ENCODE results near the gene PI4KA.

Gene PI4KA

GRCh38 chr22:20814221-20814808 lies 44.3 kb downstream of the PI4KA start:
- no peak for DNase-seq

- DNase-seq = no peak
Observed at GRCh38 chr22:20813056-20813455, 45.6 kb downstream of the PI4KA start.

- no peak for DNase-seq
Observed at GRCh38 chr22:20811971-20812660, 46.5 kb downstream of the PI4KA start.

GRCh38 chr22:20811171-20811570 lies 47.4 kb downstream of the PI4KA start:
- no peak for DNase-seq

GRCh38 chr22:20810645-20811044 lies 48.0 kb downstream of the PI4KA start:
- no peak for DNase-seq

- DNase-seq = no peak
Observed at GRCh38 chr22:20809538-20810185, 48.9 kb downstream of the PI4KA start.

- DNase-seq = no peak
Observed at GRCh38 chr22:20808844-20809243, 49.8 kb downstream of the PI4KA start.

- no peak for DNase-seq
Observed at GRCh38 chr22:20807315-20807752, 51.3 kb downstream of the PI4KA start.

GRCh38 chr22:20805972-20806471 lies 52.6 kb downstream of the PI4KA start:
- DNase-seq = no peak

GRCh38 chr22:20804650-20805049 lies 54.0 kb downstream of the PI4KA start:
- DNase-seq = no peak

GRCh38 chr22:20803696-20804324 lies 54.8 kb downstream of the PI4KA start:
- DNase-seq = peak; percentile 15

GRCh38 chr22:20802922-20803553 lies 55.6 kb downstream of the PI4KA start:
- DNase-seq = no peak

- no peak for DNase-seq
Observed at GRCh38 chr22:20802452-20802851, 56.2 kb downstream of the PI4KA start.

- no peak for DNase-seq
Observed at GRCh38 chr22:20799449-20799848, 59.2 kb downstream of the PI4KA start.

GRCh38 chr22:20798974-20799373 lies 59.6 kb downstream of the PI4KA start:
- no peak for DNase-seq

- DNase-seq = no peak
Observed at GRCh38 chr22:20798218-20798617, 60.4 kb downstream of the PI4KA start.

GRCh38 chr22:20796731-20797130 lies 61.9 kb downstream of the PI4KA start:
- no peak for DNase-seq

- no peak for DNase-seq
Observed at GRCh38 chr22:20794650-20795413, 63.8 kb downstream of the PI4KA start.

GRCh38 chr22:20793748-20794649 lies 64.6 kb downstream of the PI4KA start:
- no peak for DNase-seq

GRCh38 chr22:20792966-20793728 lies 65.5 kb downstream of the PI4KA start:
- DNase-seq = no peak

Measured in activated CD4-positive, alpha-beta T cell treated with anti-CD3 and anti-CD28 coated beads for 1 hour (primary cell).